HCT116 (cell line): Measurements from ENCODE around the gene ANKFN1. TPM values are rescaled to one million over a fixed set of nuclear protein-coding genes. Genes with fewer than 3 reads are reported as not detected.
A peak's percentile ranks its signal among the peaks of the same experiment; 100 is the strongest.

Source experiments
- ATAC-seq: fragments of 200-7000 bp; cut with Tn5 transposase; 2 replicates; pipeline ENCODE4 v1.9.1; 2020; ENCODE audit warnings: mild to moderate bottlenecking, moderate library complexity
- BruUV-seq: library from RNA; stranded (reverse); fragments of 400-500 nt; replicated peaks from 2 replicates; lab custom pipeline; 2021; lab: Mats Ljungman, UMichigan
- CTCF ChIA-PET: fragments of 300-600 bp; sonication (Branson Sonifier 250); formaldehyde crosslinking; loops from one replicate; lab custom pipeline; 2021; ENCODE audit warnings: antibody characterized with exemption; lab: Charles Lee
- POLR2A ChIA-PET: fragments of 300-600, 350-600 bp; sonication (Branson Sonifier 250); formaldehyde crosslinking; loops from one replicate; lab custom pipeline; 2021; ENCODE audit warnings: antibody characterized with exemption; lab: Charles Lee
- RAD21 ChIA-PET, 2 experiments: fragments of 300-600 bp; sonication (Branson Sonifier 250); formaldehyde crosslinking; loops; one replicate each; lab custom pipeline; 2023; ENCODE audit warnings: low total read pairs in 2 of 2; ENCODE audit not compliant: uncharacterized antibody in 2 of 2, unreplicated experiment in 2 of 2, low non-redundant PET in 1 of 2; lab: Charles Lee
- DNase-seq: peaks from one replicate; pipeline ENCODE4 v3.0.0-alpha.2; 2010; ENCODE audit warnings: low read depth, low spot score
- H2AFZ ChIP-seq: fragments of 200-600 bp; shearing (Covaris generic), sonication (generic); 2 replicates; pipeline ENCODE4 v1.6.1; 2017; ENCODE audit warnings: low read depth, mixed run types, mixed read lengths, antibody characterized with exemption, low read length; ENCODE audit not compliant: poor library complexity, severe bottlenecking
- H3K27ac ChIP-seq: 2 replicates; pipeline ENCODE4 v1.5.1; 2012; ENCODE audit warnings: low read depth, low read length
- H3K27me3 ChIP-seq: fragments of 200-600 bp; sonication (generic); 2 replicates; pipeline ENCODE4 v1.6.1; 2016; ENCODE audit warnings: mixed run types, low read length, mixed read lengths; ENCODE audit not compliant: insufficient read depth
- H3K36me3 ChIP-seq, 2 experiments: fragments of 200-500 bp in 1 of 2; fragments of 200-600 bp in 1 of 2; sonication (Bioruptor generic) in 1 of 2; sonication (generic) in 1 of 2; 2 replicates each; pipeline versions ENCODE4 v1.5.1 to v1.6.1; 2014 to 2016; ENCODE audit warnings: low read length in 2 of 2, inconsistent platforms in 1 of 2, mixed read lengths in 1 of 2, mixed run types in 1 of 2; ENCODE audit not compliant: insufficient read depth in 2 of 2, control insufficient read depth in 1 of 2
- H3K4me1 ChIP-seq, 2 experiments: fragments of 200-600 bp in 1 of 2; sonication (generic) in 1 of 2; 2 replicates each; pipeline versions ENCODE4 v1.5.1 to v1.6.1; 2012 to 2017; ENCODE audit warnings: low read length in 2 of 2, inconsistent platforms in 1 of 2, mild to moderate bottlenecking in 1 of 2, mixed read lengths in 1 of 2, mixed run types in 1 of 2, moderate library complexity in 1 of 2; ENCODE audit not compliant: insufficient read depth in 2 of 2, control insufficient read depth in 1 of 2
- H3K4me2 ChIP-seq: fragments of 200-600 bp; sonication (generic); 2 replicates; pipeline ENCODE4 v1.6.1; 2017; ENCODE audit warnings: mixed run types, low read length, mixed read lengths
- H3K4me3 ChIP-seq, 2 experiments: fragments of 200-600 bp in 1 of 2; sonication (generic) in 1 of 2; replicated peaks in 1 of 2; 2 replicates each; pipeline ENCODE4 v1.5.1; 2011 to 2016; ENCODE audit warnings: low read length in 2 of 2, control low read depth in 1 of 2, low read depth in 1 of 2, mild to moderate bottlenecking in 1 of 2, mixed read lengths in 1 of 2, mixed run types in 1 of 2
- H3K79me2 ChIP-seq: fragments of 200-600 bp; sonication (generic); 2 replicates; pipeline ENCODE4 v1.6.1; 2017; ENCODE audit warnings: mild to moderate bottlenecking, mixed run types, low read length, moderate library complexity, mixed read lengths; ENCODE audit not compliant: insufficient read depth
- H3K9ac ChIP-seq: fragments of 200-600 bp; sonication (generic); 2 replicates; pipeline ENCODE4 v1.6.1; 2016; ENCODE audit warnings: low read length, mixed read lengths
- H3K9me2 ChIP-seq: fragments of 200-600 bp; sonication (generic), shearing (Covaris generic); 2 replicates; pipeline ENCODE4 v1.6.1; 2017; ENCODE audit warnings: mixed run types, mild to moderate bottlenecking, moderate library complexity; ENCODE audit not compliant: insufficient read depth
- H3K9me3 ChIP-seq, 2 experiments: fragments of 200-500 bp in 1 of 2; fragments of 200-600 bp in 1 of 2; sonication (Bioruptor generic) in 1 of 2; sonication (generic) in 1 of 2; 2 replicates each; pipeline ENCODE4 v1.6.1; 2014 to 2017; ENCODE audit warnings: low read length in 2 of 2, mixed read lengths in 2 of 2, inconsistent platforms in 1 of 2, low read depth in 1 of 2, mild to moderate bottlenecking in 1 of 2, mixed run types in 1 of 2, moderate library complexity in 1 of 2; ENCODE audit not compliant: control insufficient read depth in 1 of 2, insufficient read depth in 1 of 2
- H4K20me1 ChIP-seq: fragments of 200-600 bp; sonication (generic), shearing (Covaris generic); 2 replicates; pipeline ENCODE4 v1.6.1; 2017; ENCODE audit warnings: mixed run types, mild to moderate bottlenecking, moderate library complexity; ENCODE audit not compliant: insufficient read depth
- POLR2AphosphoS5 ChIP-seq: IDR thresholded peaks from 2 replicates; pipeline ENCODE4 v1.6.1; 2011; ENCODE audit warnings: mild to moderate bottlenecking, low read depth, low read length, moderate library complexity
- RAD21 ChIP-seq: IDR thresholded peaks from 2 replicates; pipeline ENCODE4 v1.6.1; 2012; ENCODE audit warnings: low read depth, mild to moderate bottlenecking
- SP1 ChIP-seq: IDR thresholded peaks from 2 replicates; pipeline ENCODE4 v1.6.1; 2012; ENCODE audit warnings: low read depth
- SRF ChIP-seq: IDR thresholded peaks from 2 replicates; pipeline ENCODE4 v1.6.1; 2012; ENCODE audit warnings: low read depth
- TCF7L2 ChIP-seq: IDR thresholded peaks from 2 replicates; pipeline ENCODE4 v1.7.0; 2011; ENCODE audit warnings: borderline replicate concordance, inconsistent platforms; ENCODE audit not compliant: insufficient read depth, insufficient read length; ENCODE audit errors: extremely low read depth
- ZFX ChIP-seq: fragments of 450-650 bp; IDR thresholded peaks from 2 replicates; pipeline ENCODE4 v1.6.1; 2017
- intact Hi-C: fragments of 100-400 bp; cut with micrococcal nuclease; formaldehyde crosslinking; loops from 2 replicates; pipeline ENCODE4 v1.10.0; 2022
- total RNA-seq: library from RNA; stranded (reverse); gene quantifications from one replicate; pipeline ENCODE4 v1.2.1, GENCODE V29; 2021; ENCODE audit not compliant: unreplicated experiment
- TF ChIP-seq, protein P1 (sequence below), 3 experiments: fragments of 200-600 bp in 1 of 3; sonication (generic) in 1 of 3; IDR thresholded peaks in 2 of 3; conservative IDR thresholded peaks in 1 of 3; 2 replicates each; pipeline ENCODE4 v1.5.1; 2012 to 2017; ENCODE audit warnings: low read depth in 2 of 3, low read length in 2 of 3, antibody characterized with exemption in 1 of 3, borderline replicate concordance in 1 of 3, control low read depth in 1 of 3, mild to moderate bottlenecking in 1 of 3, mixed read lengths in 1 of 3, mixed run types in 1 of 3, moderate library complexity in 1 of 3; ENCODE audit not compliant: insufficient read depth in 1 of 3
- TF ChIP-seq, protein P2 (sequence below): IDR thresholded peaks from 2 replicates; pipeline ENCODE4 v1.6.1; 2011; ENCODE audit warnings: mild to moderate bottlenecking, low read length, moderate library complexity; ENCODE audit not compliant: insufficient replicate concordance; ENCODE audit errors: extremely low read depth

ANKFN1 gene
- total RNA-seq, 1 experiment from 2014 or later: 1.1 TPM

DNA sequence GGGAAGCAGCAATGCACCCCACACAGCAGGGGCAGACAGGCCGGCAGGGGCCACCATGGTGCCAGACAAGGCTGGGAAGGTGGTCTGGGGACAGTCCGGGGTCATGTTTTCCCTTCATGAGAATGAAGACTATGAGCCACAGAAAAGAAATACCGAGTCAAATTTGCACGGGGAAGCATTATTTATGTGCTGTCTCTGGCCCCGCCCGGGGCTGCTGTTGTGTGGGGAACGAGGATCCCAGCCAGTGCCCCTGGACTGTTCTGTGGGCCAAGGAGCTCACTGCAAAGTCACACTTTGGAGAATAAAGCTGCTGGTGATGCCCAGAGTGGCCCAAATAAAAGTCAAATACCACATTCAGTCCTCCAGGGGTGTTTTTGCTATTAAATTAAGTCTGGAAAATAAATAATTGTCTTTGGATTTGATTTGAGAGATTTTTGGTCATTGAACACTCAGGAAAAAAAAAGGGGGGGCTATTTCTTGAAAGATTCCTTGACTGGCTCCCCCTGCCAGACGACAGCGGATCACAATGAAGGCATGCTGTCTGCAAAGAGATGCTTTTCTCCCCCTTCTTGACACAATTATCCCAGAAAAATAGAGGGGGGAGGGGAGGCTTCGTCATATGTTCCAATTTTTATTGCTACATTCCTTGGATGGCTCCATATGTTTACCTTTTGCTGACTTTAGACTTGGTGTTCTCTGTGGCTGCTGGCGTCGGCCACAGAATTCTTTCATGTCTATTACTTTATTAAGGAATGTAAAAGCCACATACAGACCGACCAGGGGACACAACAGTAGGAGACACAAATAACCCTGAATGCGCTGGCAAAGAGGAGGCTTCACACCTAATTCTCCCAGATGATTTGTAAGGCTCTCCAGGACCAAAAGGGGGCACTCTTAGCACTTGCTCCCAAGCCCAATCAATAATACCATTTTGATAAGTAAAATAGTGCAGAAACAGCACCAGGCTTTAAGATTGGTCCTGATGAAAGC is 27.1 kb upstream of the ANKFN1 start:
- Histone ChIP-seq H3K9ac (no peak overlapping the region), H3K4me2 (no peak overlapping the region), H3K4me3 (no peak overlapping the region), H2AFZ (no peak overlapping the region), H3K9me2 (no peaks in the 10 kb centered on the region), H3K27ac (no peak overlapping the region), H3K27me3 (peaks cover 30% of the 10 kb centered on the region), H3K79me2 (no peaks in the 10 kb centered on the region), H3K4me1 (no peaks in the 10 kb centered on the region), H4K20me1 (no peaks in the 10 kb centered on the region), H3K36me3 (no peaks in the 10 kb centered on the region), H3K9me3 (no peaks in the 10 kb centered on the region)
- TF ChIP-seq, protein P1, sequence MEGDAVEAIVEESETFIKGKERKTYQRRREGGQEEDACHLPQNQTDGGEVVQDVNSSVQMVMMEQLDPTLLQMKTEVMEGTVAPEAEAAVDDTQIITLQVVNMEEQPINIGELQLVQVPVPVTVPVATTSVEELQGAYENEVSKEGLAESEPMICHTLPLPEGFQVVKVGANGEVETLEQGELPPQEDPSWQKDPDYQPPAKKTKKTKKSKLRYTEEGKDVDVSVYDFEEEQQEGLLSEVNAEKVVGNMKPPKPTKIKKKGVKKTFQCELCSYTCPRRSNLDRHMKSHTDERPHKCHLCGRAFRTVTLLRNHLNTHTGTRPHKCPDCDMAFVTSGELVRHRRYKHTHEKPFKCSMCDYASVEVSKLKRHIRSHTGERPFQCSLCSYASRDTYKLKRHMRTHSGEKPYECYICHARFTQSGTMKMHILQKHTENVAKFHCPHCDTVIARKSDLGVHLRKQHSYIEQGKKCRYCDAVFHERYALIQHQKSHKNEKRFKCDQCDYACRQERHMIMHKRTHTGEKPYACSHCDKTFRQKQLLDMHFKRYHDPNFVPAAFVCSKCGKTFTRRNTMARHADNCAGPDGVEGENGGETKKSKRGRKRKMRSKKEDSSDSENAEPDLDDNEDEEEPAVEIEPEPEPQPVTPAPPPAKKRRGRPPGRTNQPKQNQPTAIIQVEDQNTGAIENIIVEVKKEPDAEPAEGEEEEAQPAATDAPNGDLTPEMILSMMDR (IDR thresholded peaks at IDR 0.05 in 2 of 3, conservative IDR thresholded peaks at IDR 0.05 in 1 of 3; ENCODE audit: borderline replicate concordance in 1 of 3, insufficient read depth in 1 of 3, low read depth in 2 of 3, low read length in 2 of 3): peak; percentile 63 to 81 (median 74); a peak in 5 of 6 replicates
- TF ChIP-seq TCF7L2 (no peak), RAD21 (peak; percentile 74), POLR2AphosphoS5 (no peak), ZFX (no peak), SP1 (no peak), SRF (no peak)
- TF ChIP-seq, protein P2, sequence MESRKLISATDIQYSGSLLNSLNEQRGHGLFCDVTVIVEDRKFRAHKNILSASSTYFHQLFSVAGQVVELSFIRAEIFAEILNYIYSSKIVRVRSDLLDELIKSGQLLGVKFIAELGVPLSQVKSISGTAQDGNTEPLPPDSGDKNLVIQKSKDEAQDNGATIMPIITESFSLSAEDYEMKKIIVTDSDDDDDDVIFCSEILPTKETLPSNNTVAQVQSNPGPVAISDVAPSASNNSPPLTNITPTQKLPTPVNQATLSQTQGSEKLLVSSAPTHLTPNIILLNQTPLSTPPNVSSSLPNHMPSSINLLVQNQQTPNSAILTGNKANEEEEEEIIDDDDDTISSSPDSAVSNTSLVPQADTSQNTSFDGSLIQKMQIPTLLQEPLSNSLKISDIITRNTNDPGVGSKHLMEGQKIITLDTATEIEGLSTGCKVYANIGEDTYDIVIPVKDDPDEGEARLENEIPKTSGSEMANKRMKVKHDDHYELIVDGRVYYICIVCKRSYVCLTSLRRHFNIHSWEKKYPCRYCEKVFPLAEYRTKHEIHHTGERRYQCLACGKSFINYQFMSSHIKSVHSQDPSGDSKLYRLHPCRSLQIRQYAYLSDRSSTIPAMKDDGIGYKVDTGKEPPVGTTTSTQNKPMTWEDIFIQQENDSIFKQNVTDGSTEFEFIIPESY: no peak
- intact Hi-C loops: loop anchor here (1.0 to 5.0 kb wide), 3 partner anchors 193 to 591 kb away; no protein-coding TSS in a partner anchor
- ChIA-PET POLR2A (no interaction called here), RAD21 (no interaction called here), CTCF (interaction anchor here (0.9 to 1.5 kb wide), 3 partner anchors 16 to 194 kb away, joined by 3 read pairs; no protein-coding TSS in a partner anchor)
- no TSS peak for BruUV-seq
- DNase-seq (peak; percentile 52), ATAC-seq (peak; percentile 75)
